ENCODE results near the gene RHBG.

The RHBG gene

DNA sequence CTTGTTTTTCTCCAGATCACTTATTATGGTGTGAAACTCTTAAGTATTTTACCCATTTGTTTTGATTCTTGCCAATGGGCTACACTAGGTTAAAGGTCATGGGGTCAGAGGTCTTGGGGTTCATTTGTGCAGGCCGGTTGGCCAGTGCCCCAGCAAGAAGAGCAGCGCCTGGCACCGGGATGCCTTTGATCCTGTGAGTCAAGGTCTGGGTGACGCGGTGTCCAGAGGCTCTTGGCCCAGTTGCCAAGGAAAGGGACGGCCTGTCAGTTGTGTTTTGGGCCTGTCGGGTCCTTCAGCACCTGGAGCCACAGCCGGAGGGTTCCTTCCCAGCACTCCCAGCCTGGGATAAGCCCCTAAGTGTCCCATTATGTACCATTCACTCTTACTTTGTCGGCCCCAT is 25.1 kb downstream of the RHBG start:
- no peak overlapping the region for H3K27ac ChIP-seq (ENCODE audit: low read length)
- WGBS (ENCODE audit: insufficient coverage, insufficient read length): no CpG with 5 or more reads among the region's 9 CpGs
- H3K36me3 ChIP-seq (ENCODE audit: control insufficient read depth, insufficient read depth, low read length): no peaks in the 10 kb centered on the region
- no peaks in the 10 kb centered on the region for H3K9me3 ChIP-seq (ENCODE audit: control insufficient read depth, insufficient read depth, low read length)
- no peak for DNase-seq (ENCODE audit: low read depth, low spot score)
- no peak overlapping the region for H3K4me3 ChIP-seq (ENCODE audit: low read length)
- peaks cover 3% of the 10 kb centered on the region; the same call in 1 of the 2 replicates for H3K27me3 ChIP-seq (ENCODE audit: control insufficient read depth, insufficient read depth, low read length)
- H3K4me1 ChIP-seq (ENCODE audit: control insufficient read depth, insufficient read depth, low read length): peaks cover 17% of the 10 kb centered on the region

DNA sequence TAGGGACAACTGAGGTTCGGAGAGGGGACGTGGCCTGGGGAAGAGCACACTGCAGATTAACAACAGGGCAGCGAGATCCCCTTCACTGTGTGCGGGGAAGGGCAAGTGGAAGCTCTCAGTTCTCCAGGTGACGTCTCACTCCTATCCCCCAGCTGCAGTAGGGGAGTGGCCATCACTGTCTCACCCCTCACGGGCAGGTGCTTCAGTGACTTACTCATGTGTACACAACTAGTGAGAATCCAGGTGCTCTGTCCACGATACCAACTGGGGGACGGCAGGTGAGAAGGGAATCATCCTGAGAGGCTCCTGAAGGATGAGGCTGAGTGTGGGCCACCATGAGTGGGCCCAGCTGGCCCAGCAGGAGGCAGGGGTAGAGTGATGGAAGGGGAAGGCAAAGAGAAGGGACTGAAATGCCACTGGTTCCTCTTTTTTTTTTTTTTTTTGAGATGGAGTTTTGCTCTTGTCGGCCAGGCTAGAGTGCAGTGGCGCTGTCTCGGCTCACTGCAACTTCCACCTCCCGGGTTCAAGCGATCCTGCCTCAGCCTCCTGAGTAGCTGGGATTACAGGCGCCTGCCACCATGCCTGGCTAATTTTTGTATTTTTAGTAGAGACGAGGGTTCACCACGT is 25.9 kb downstream of the RHBG start:
- DNase-seq (ENCODE audit: low read depth, low spot score): no peak
- WGBS (ENCODE audit: insufficient coverage, insufficient read length): no CpG with 5 or more reads among the region's 16 CpGs
- Histone ChIP-seq H3K4me3 (ENCODE audit: low read length) (no peak overlapping the region), H3K27me3 (ENCODE audit: control insufficient read depth, insufficient read depth, low read length) (no peaks in the 10 kb centered on the region), H3K27ac (ENCODE audit: low read length) (no peak overlapping the region), H3K4me1 (ENCODE audit: control insufficient read depth, insufficient read depth, low read length) (peaks cover 20% of the 10 kb centered on the region), H3K9me3 (ENCODE audit: control insufficient read depth, insufficient read depth, low read length) (no peaks in the 10 kb centered on the region), H3K36me3 (ENCODE audit: control insufficient read depth, insufficient read depth, low read length) (no peaks in the 10 kb centered on the region)

GRCh38 chr1:156399355-156400125 is 30.5 kb downstream of the RHBG start:
- no CpG with 5 or more reads among the region's 10 CpGs for WGBS (ENCODE audit: insufficient coverage, insufficient read length)

DNA sequence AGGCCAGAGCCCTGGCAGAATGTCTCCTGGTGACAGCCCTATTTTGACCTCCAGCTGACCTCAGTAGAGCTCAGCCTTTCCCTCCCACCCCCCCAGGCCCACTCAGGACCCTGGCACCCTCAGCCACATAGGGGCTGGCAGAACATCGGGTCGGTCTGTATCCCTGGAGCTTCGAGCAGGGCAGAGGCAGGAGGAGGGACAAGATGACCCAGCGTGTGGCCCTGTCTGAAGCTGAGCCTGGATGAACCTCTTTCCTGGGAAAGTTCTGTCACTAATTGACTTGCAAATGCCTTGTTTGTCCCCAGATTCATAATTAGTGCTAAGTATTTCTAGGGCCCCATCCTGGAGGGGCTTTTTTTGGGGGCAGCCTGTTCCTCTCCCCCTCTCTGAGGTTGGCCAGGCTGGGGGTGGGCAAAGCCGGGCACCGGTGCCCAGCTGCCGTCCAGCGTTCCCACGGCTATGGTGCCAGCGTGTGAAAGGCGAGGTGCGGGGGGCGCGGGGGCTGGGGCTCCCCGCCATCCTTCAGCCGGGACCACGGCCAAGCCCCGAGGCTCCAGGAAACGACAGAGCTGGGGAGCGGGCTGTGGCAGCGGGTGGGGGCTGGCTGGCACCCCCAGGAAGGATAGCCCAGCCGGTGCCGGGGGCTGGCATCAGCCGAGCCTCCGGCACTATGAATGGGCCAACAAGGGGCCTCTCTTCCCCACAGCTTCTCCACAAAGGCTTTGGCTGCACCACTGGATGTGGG is 31.4 kb downstream of the RHBG start:
- no CpG with 5 or more reads among the region's 25 CpGs for WGBS (ENCODE audit: insufficient coverage, insufficient read length)
- Histone ChIP-seq H3K9me3 (ENCODE audit: control insufficient read depth, insufficient read depth, low read length) (no peaks in the 10 kb centered on the region), H3K27ac (ENCODE audit: low read length) (no peak overlapping the region)

More at GRCh38 chr1:156399355-156400125, 30.5 kb downstream of the RHBG start:
- DNase-seq (ENCODE audit: low read depth, low spot score): no peak
- Histone ChIP-seq H3K4me3 (ENCODE audit: low read length) (no peak overlapping the region), H3K27me3 (ENCODE audit: control insufficient read depth, insufficient read depth, low read length) (no peaks in the 10 kb centered on the region), H3K27ac (ENCODE audit: low read length) (no peak overlapping the region), H3K4me1 (ENCODE audit: control insufficient read depth, insufficient read depth, low read length) (peaks cover 5% of the 10 kb centered on the region), H3K36me3 (ENCODE audit: control insufficient read depth, insufficient read depth, low read length) (no peaks in the 10 kb centered on the region), H3K9me3 (ENCODE audit: control insufficient read depth, insufficient read depth, low read length) (no peaks in the 10 kb centered on the region)

DNA sequence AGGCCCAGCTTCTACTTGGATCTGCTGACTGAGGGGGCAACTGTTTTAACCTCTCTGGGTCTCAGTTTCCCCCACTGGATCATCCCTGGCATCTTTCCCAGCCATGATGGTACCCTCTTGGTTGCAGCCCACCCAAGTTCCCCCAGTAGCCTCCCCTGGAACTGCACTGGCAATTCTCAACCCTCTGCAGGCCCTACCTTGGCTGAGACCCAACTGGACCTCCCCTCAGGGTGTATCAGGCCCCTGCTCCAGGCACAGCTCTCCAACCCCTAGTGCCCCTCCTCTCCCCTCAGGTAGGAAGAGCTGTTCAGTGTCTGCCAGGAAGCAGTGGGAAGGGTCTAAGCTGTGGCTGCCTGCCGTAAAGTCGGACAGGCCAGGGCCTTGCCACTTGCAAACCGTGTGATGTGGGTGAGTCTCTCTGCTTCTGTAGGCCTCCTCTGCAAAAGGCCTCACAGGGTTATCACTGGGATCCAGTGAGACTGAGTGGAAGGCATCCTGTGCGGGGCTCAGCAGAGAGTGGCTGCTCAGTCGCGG is 32.1 kb downstream of the RHBG start:
- Histone ChIP-seq H3K4me3 (ENCODE audit: low read length) (no peak overlapping the region), H3K4me1 (ENCODE audit: control insufficient read depth, insufficient read depth, low read length) (peaks cover 5% of the 10 kb centered on the region), H3K36me3 (ENCODE audit: control insufficient read depth, insufficient read depth, low read length) (no peaks in the 10 kb centered on the region), H3K9me3 (ENCODE audit: control insufficient read depth, insufficient read depth, low read length) (no peaks in the 10 kb centered on the region), H3K27ac (ENCODE audit: low read length) (no peak overlapping the region), H3K27me3 (ENCODE audit: control insufficient read depth, insufficient read depth, low read length) (no peaks in the 10 kb centered on the region)
- DNase-seq (ENCODE audit: low read depth, low spot score): no peak
- WGBS (ENCODE audit: insufficient coverage, insufficient read length): no CpG with 5 or more reads among the region's 6 CpGs

More for the DNA sequence above, 31.4 kb downstream of the RHBG start:
- H3K27me3 ChIP-seq (ENCODE audit: control insufficient read depth, insufficient read depth, low read length): no peaks in the 10 kb centered on the region
- peaks cover 5% of the 10 kb centered on the region for H3K4me1 ChIP-seq (ENCODE audit: control insufficient read depth, insufficient read depth, low read length)
- no peaks in the 10 kb centered on the region for H3K36me3 ChIP-seq (ENCODE audit: control insufficient read depth, insufficient read depth, low read length)
- H3K4me3 ChIP-seq (ENCODE audit: low read length): no peak overlapping the region
- no peak for DNase-seq (ENCODE audit: low read depth, low spot score)

DNA sequence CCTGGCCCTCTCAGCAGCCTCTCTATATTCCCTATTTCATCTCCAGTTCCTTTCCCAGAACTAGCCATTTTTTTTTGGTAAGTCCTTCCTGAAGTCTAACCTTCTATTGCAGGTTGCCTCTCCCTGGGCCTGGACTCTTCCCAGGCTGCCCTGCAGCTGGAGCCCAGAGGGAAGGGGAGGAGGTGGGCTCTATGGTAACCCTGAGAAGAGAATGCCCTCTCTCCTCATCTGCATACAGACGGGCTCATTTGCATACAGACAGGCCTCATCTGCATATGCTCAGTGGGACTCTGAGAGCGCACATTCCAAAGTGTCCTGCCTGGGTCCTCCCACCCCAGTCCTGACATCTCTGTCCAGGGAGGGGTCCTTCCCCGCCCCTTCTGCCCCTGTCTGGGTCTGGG is 32.7 kb downstream of the RHBG start:
- H3K27ac ChIP-seq (ENCODE audit: low read length): no peak overlapping the region
- peaks cover 5% of the 10 kb centered on the region for H3K4me1 ChIP-seq (ENCODE audit: control insufficient read depth, insufficient read depth, low read length)
- H3K9me3 ChIP-seq (ENCODE audit: control insufficient read depth, insufficient read depth, low read length): no peaks in the 10 kb centered on the region
- DNase-seq (ENCODE audit: low read depth, low spot score): no peak
- WGBS (ENCODE audit: insufficient coverage, insufficient read length): no CpG with 5 or more reads among the region's 3 CpGs
- no peaks in the 10 kb centered on the region for H3K27me3 ChIP-seq (ENCODE audit: control insufficient read depth, insufficient read depth, low read length)
- H3K4me3 ChIP-seq (ENCODE audit: low read length): no peak overlapping the region
- H3K36me3 ChIP-seq (ENCODE audit: control insufficient read depth, insufficient read depth, low read length): no peaks in the 10 kb centered on the region

DNA sequence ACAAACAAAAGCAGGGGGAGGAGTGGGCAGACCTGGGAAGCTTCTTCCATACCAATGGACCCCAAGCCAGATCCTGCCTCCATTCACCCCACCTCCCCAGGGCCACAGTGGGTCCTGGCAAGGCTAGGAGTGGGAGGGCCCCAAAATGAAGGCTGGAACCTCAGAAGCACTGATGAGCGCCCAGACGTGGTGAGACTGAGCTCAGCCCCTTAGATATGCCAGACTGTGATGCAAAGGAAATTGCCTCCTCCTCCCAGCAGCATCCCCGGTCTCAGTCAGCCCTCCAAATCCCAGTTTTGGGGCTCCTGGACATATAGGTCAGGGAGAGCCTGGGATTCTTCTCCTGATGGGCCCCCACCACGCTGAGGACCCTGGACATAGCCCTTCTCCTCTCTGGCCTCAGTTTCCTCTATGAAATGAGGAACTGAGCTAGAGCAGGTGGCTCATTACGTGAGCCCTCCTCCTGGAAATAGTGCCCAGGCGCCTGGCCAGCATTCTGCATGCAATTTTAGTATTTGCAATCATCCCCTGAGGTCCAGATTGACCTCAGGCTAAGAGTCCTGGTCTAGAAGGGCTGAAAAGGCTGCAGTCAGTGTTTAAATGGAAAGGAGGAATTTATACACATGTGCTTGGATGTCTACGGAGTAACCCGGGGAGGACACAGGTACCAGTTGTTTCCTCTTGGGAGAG is 33.5 kb downstream of the RHBG start:
- Histone ChIP-seq H3K27me3 (ENCODE audit: control insufficient read depth, insufficient read depth, low read length) (no peaks in the 10 kb centered on the region), H3K4me1 (ENCODE audit: control insufficient read depth, insufficient read depth, low read length) (peaks cover 5% of the 10 kb centered on the region), H3K27ac (ENCODE audit: low read length) (no peak overlapping the region), H3K4me3 (ENCODE audit: low read length) (no peak overlapping the region), H3K36me3 (ENCODE audit: control insufficient read depth, insufficient read depth, low read length) (no peaks in the 10 kb centered on the region), H3K9me3 (ENCODE audit: control insufficient read depth, insufficient read depth, low read length) (no peaks in the 10 kb centered on the region)
- no peak for DNase-seq (ENCODE audit: low read depth, low spot score)
- WGBS (ENCODE audit: insufficient coverage, insufficient read length): no CpG with 5 or more reads among the region's 8 CpGs

DNA sequence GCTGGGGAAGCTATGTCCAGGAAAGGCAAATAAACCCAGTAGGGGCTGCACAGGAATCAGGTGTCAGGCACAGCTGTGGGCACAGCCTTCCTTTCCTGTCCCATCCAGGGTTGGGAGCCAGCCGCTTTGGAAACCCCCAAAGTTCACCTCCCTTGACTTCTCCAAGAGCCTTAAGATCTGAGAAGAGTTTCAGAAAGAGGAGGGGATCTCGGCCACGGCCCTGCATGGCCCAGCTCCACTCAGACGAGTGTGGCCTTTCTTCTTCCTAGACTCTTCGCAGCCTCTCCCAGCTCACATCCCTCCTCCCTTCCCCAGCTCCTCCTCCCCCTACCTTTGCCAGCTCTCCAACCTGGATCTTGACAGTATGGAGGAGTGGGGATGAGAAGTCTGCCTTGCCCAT is 36.7 kb downstream of the RHBG start:
- Histone ChIP-seq H3K9me3 (ENCODE audit: control insufficient read depth, insufficient read depth, low read length) (no peaks in the 10 kb centered on the region), H3K27ac (ENCODE audit: low read length) (no peak overlapping the region), H3K4me1 (ENCODE audit: control insufficient read depth, insufficient read depth, low read length) (no peaks in the 10 kb centered on the region; the same call in 1 of the 2 replicates), H3K4me3 (ENCODE audit: low read length) (no peak overlapping the region), H3K27me3 (ENCODE audit: control insufficient read depth, insufficient read depth, low read length) (no peaks in the 10 kb centered on the region), H3K36me3 (ENCODE audit: control insufficient read depth, insufficient read depth, low read length) (no peaks in the 10 kb centered on the region)
- WGBS (ENCODE audit: insufficient coverage, insufficient read length): no CpG with 5 or more reads among the region's 5 CpGs
- no peak for DNase-seq (ENCODE audit: low read depth, low spot score)

DNA sequence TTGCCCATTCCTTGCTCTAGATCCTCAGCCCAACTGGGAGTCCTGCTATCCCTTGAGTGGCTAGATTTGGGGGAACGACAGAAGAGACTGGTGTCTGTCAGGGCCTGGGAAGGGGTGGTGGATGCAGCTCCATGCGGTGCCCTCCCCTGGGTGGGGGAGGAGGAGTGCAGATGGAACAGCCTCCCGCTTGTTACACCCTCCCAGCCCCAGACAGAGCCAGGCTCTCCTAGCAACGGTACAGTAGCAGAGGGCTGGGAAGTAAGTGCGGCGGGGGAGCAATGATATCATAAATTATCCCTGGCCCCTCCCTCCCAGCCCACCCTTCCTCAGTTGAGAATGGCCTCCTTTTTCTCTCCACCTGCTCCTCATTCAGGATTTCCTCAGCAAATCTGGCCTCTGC is 37.2 kb downstream of the RHBG start:
- WGBS (ENCODE audit: insufficient coverage, insufficient read length): no CpG with 5 or more reads among the region's 6 CpGs

DNA sequence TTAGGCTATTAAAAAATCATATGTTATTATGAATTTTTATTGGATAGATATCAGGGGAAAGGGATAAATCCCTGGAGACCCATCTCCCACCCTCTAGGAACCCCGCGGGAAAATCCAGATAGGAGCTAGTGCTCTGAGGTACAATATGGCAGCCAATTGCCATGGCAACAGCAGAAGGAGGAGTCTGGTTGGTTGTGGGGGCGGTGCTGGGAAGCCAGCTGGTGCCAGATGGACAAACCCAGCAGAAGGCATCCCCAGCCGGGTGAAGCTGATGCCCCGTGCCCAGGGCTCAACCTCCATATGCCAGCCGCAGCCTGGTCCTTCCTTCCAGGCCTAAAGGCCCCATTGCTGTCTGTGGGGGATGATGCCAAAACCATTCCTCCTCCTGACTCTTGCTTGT is 38.3 kb downstream of the RHBG start:
- no CpG with 5 or more reads among the region's 6 CpGs for WGBS (ENCODE audit: insufficient coverage, insufficient read length)
- H3K4me3 ChIP-seq (ENCODE audit: low read length): no peak overlapping the region
- H3K36me3 ChIP-seq (ENCODE audit: control insufficient read depth, insufficient read depth, low read length): no peaks in the 10 kb centered on the region
- H3K9me3 ChIP-seq (ENCODE audit: control insufficient read depth, insufficient read depth, low read length): no peaks in the 10 kb centered on the region
- DNase-seq (ENCODE audit: low read depth, low spot score): no peak
- no peaks in the 10 kb centered on the region for H3K27me3 ChIP-seq (ENCODE audit: control insufficient read depth, insufficient read depth, low read length)
- H3K27ac ChIP-seq (ENCODE audit: low read length): no peak overlapping the region
- H3K4me1 ChIP-seq (ENCODE audit: control insufficient read depth, insufficient read depth, low read length): no peaks in the 10 kb centered on the region

More for the DNA sequence above, 37.2 kb downstream of the RHBG start:
- Histone ChIP-seq H3K9me3 (ENCODE audit: control insufficient read depth, insufficient read depth, low read length) (no peaks in the 10 kb centered on the region), H3K27ac (ENCODE audit: low read length) (no peak overlapping the region), H3K36me3 (ENCODE audit: control insufficient read depth, insufficient read depth, low read length) (no peaks in the 10 kb centered on the region), H3K27me3 (ENCODE audit: control insufficient read depth, insufficient read depth, low read length) (no peaks in the 10 kb centered on the region), H3K4me1 (ENCODE audit: control insufficient read depth, insufficient read depth, low read length) (no peaks in the 10 kb centered on the region), H3K4me3 (ENCODE audit: low read length) (no peak overlapping the region)
- no peak for DNase-seq (ENCODE audit: low read depth, low spot score)
